Tibial nerve (tissue), 4 donors: ENCODE results near the gene URAD. TPM values are rescaled to one million over a fixed set of nuclear protein-coding genes. Genes with fewer than 3 reads are reported as not detected.

Experiments
- DNase-seq, 2 donors: peaks; one replicate each; pipeline ENCODE4 v3.0.0-alpha.2; 2019; ENCODE audit warnings: low spot score in 2 of 2
- H3K27ac ChIP-seq, 4 donors: fragments of 200-600 bp; sonication (generic) in 3 of 4; one replicate each; pipeline ENCODE4 v1.5.1; 2017 to 2019; ENCODE audit warnings: mild to moderate bottlenecking in 1 of 4
- H3K27me3 ChIP-seq, 2 donors: fragments of 200-600 bp; sonication (generic) in 1 of 2; one replicate each; pipeline versions ENCODE4 v1.5.1 to v1.6.0; 2017 to 2019
- H3K36me3 ChIP-seq, 3 donors: fragments of 200-600 bp; sonication (generic); one replicate each; pipeline ENCODE4 v1.5.1; 2018 to 2019
- H3K4me1 ChIP-seq, 4 donors: fragments of 200-600 bp; sonication (generic) in 3 of 4; one replicate each; pipeline ENCODE4 v1.5.1; 2017 to 2019
- H3K4me3 ChIP-seq, 4 donors: fragments of 200-600 bp; sonication (generic) in 3 of 4; one replicate each; pipeline ENCODE4 v1.5.1; 2017 to 2019; ENCODE audit warnings: mild to moderate bottlenecking in 1 of 4, moderate library complexity in 1 of 4
- H3K9me3 ChIP-seq, 4 donors: fragments of 200-600 bp; sonication (generic) in 3 of 4; one replicate each; pipeline ENCODE4 v1.5.1; 2017 to 2019
- EP300 ChIP-seq, 2 donors: sonication (generic); formaldehyde crosslinking; IDR thresholded peaks; one replicate each; pipeline ENCODE4 v1.6.1; 2017; ENCODE audit warnings: antibody characterized with exemption in 2 of 2, mild to moderate bottlenecking in 1 of 2
- POLR2A ChIP-seq, 2 donors: fragments of 450-650 bp; IDR thresholded peaks; one replicate each; pipeline ENCODE4 v1.6.1; 2017; ENCODE audit warnings: antibody characterized with exemption in 2 of 2, mild to moderate bottlenecking in 2 of 2, moderate library complexity in 2 of 2
- WGBS, 2 donors: methylation state at CpG; one replicate each; pipeline ENCODE4 v1.1.5; 2018; 5-methylcytosine and 5-hydroxymethylcytosine counted together
- small RNA-seq: library from RNA; depleted of rRNA; stranded (forward); fragments of <200 nt; gene quantifications from one replicate; pipeline ENCODE3, GENCODE V24; 2016
- total RNA-seq, 4 donors: library from RNA; depleted of rRNA; stranded (reverse); fragments of >200 nt; gene quantifications; one replicate each; pipeline ENCODE4 v1.1.0, GENCODE V29; 2016
- TF ChIP-seq, protein P1 (sequence below), 5 experiments: fragments of 200-600 bp in 3 of 5; fragments of 450-650 bp in 2 of 5; sonication (generic) in 3 of 5; IDR thresholded peaks; one replicate each; pipeline ENCODE4 v1.5.1; 2016 to 2019; ENCODE audit warnings: antibody characterized with exemption in 5 of 5, mild to moderate bottlenecking in 3 of 5, moderate library complexity in 2 of 5

Gene URAD
- total RNA-seq, 4 donors from 2014 or later: not detected

DNA sequence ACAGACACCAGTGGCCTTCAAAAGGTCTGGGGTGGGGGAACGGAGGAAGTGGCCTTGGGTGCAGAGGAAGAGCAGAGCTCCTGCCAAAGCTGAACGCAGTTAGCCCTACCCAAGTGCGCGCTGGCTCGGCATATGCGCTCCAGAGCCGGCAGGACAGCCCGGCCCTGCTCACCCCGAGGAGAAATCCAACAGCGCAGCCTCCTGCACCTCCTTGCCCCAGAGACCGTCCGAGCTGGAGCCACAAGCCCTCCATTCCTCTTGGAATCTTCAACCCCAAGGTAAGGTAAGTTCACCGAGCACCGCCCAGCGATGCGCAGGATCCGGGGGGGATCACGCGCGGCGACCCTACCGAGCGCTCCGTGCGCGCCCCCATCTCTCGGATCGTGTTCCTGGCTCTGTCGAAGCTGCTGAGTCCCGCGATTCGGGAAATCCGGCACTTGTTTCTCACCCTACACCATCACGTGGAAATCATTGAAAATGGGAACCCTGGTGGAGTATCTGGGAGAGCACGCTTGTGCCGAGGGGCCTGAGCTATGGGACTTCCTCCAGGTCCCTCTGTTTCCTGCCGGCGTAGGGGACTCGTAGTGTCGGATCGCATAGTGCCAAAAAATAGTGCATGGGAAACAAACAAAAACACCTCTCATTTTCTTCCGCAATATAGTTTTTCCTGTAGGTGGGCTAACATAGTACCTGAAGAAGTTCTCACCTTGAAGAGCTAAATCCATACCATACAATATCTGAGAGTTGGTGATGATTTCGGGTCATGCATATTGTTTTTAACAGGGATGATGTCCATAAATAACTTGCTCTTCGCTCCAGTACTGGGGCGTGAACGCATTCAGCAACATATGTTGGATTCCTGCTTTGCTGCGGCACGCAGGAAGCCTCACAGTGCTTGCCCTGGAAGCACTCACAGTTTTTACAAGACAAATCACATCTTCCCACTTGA, 59.4 kb downstream of the URAD start:
- Histone ChIP-seq H3K27ac (no peak overlapping the region), H3K4me3 (no peak overlapping the region), H3K27me3 (peaks cover 0 to 93% of the 10 kb centered on the region in 2 donors), H3K36me3 (no peaks in the 10 kb centered on the region), H3K4me1 (peaks cover 0 to 31% (median 0%) of the 10 kb centered on the region in 4 donors), H3K9me3 (peaks cover 0 to 4% (median 0%) of the 10 kb centered on the region in 4 donors)
- DNase-seq: no peak
- TF ChIP-seq, protein P1, sequence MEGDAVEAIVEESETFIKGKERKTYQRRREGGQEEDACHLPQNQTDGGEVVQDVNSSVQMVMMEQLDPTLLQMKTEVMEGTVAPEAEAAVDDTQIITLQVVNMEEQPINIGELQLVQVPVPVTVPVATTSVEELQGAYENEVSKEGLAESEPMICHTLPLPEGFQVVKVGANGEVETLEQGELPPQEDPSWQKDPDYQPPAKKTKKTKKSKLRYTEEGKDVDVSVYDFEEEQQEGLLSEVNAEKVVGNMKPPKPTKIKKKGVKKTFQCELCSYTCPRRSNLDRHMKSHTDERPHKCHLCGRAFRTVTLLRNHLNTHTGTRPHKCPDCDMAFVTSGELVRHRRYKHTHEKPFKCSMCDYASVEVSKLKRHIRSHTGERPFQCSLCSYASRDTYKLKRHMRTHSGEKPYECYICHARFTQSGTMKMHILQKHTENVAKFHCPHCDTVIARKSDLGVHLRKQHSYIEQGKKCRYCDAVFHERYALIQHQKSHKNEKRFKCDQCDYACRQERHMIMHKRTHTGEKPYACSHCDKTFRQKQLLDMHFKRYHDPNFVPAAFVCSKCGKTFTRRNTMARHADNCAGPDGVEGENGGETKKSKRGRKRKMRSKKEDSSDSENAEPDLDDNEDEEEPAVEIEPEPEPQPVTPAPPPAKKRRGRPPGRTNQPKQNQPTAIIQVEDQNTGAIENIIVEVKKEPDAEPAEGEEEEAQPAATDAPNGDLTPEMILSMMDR (IDR thresholded peaks at IDR 0.05): no peak
- TF ChIP-seq POLR2A (IDR thresholded peaks at IDR 0.05): no peak
- no peak for TF ChIP-seq EP300 (IDR thresholded peaks at IDR 0.05)
- WGBS, 2 donors: 5 to 9% methylated on average over 32 to 47 of the region's 48 CpGs

DNA sequence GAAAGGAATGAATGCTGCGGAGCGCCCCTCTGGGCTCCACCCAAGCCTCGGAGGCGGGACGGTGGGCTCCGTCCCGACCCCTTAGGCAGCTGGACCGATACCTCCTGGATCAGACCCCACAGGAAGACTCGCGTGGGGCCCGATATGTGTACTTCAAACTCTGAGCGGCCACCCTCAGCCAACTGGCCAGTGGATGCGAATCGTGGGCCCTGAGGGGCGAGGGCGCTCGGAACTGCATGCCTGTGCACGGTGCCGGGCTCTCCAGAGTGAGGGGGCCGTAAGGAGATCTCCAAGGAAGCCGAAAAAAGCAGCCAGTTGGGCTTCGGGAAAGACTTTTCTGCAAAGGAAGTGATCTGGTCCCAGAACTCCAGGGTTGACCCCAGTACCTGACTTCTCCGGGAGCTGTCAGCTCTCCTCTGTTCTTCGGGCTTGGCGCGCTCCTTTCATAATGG, 60.1 kb downstream of the URAD start:
- 0 to 5% methylated on average over 7 to 12 of the region's 26 CpGs for WGBS, 2 donors
- H3K27me3 ChIP-seq: peaks cover 0 to 96% of the 10 kb centered on the region in 2 donors
- peaks cover 0 to 4% (median 0%) of the 10 kb centered on the region in 4 donors for H3K9me3 ChIP-seq

More for the DNA sequence above, 60.1 kb downstream of the URAD start:
- Histone ChIP-seq H3K36me3 (no peaks in the 10 kb centered on the region), H3K4me1 (peaks cover 0 to 33% (median 0%) of the 10 kb centered on the region in 4 donors), H3K27ac (no peak overlapping the region), H3K4me3 (no peak overlapping the region)
- no peak for DNase-seq
- TF ChIP-seq, protein P1 (IDR thresholded peaks at IDR 0.05): no peak
- TF ChIP-seq EP300 (IDR thresholded peaks at IDR 0.05): no peak
- no peak for TF ChIP-seq POLR2A (IDR thresholded peaks at IDR 0.05)

Small RNAs within 50 kb of the gene (small RNA-seq; reads per million reads assigned to genes)
- gene ATP5F1EP2 (not detected), gene RN7SL272P (not detected)

Other genes with a start within 250 kb of the URAD start
- not detected for gene GSX1, start 196.2 kb downstream of the URAD start, total RNA-seq
- gene PDX1, start 68.7 kb downstream of the URAD start, total RNA-seq: under 1 TPM in 1 of 4 donors, not detected in 3; 0.30 TPM
- gene CDX2, start 19.4 kb downstream of the URAD start, total RNA-seq: not detected
- under 1 TPM in 3 of 4 donors, not detected in 1; 0.20 to 0.42 (median 0.22) TPM for gene FLT3, start 111.9 kb upstream of the URAD start, total RNA-seq
- 10 to 100 TPM; 40.5 to 54.4 (median 49.0) TPM for gene PAN3, start 149.9 kb upstream of the URAD start, total RNA-seq